Right ventricle myocardium superior (tissue), 1 donor: ENCODE results near the gene DMRT1. TPM values are rescaled to one million over a fixed set of nuclear protein-coding genes. Genes with fewer than 3 reads are reported as not detected.

Source experiments
- ATAC-seq: fragments of 200-7000 bp; cut with Tn5 transposase; one replicate; pipeline ENCODE4 v1.9.1; 2020; ENCODE audit warnings: mild to moderate bottlenecking; ENCODE audit not compliant: poor library complexity
- DNase-seq: peaks from one replicate; pipeline ENCODE4 v3.0.0-alpha.2; 2020
- intact Hi-C: fragments of 100-400 bp; cut with DNase I; formaldehyde crosslinking; loops from one replicate; pipeline ENCODE4 v1.11.2; 2022
- long read RNA-seq: library from polyadenylated mRNA; unstranded; transcript quantifications from one replicate; pipeline ENCODE4 v2.0.0, GENCODE V29; 2021
- total RNA-seq: library from RNA; stranded (reverse); fragmentation: NEBNext Ultra II Directional; extraction: Animal tissue kit (Norgen Biotek cat#: 25700); gene quantifications from one replicate; pipeline ENCODE4 v1.2.1, GENCODE V29; 2021
- donor health status: DM: no; HTN: yes; CAD: no; lungs with severe emphysema.

DMRT1 gene
- not detected for total RNA-seq
- long read RNA-seq: 0 reads

DNA sequence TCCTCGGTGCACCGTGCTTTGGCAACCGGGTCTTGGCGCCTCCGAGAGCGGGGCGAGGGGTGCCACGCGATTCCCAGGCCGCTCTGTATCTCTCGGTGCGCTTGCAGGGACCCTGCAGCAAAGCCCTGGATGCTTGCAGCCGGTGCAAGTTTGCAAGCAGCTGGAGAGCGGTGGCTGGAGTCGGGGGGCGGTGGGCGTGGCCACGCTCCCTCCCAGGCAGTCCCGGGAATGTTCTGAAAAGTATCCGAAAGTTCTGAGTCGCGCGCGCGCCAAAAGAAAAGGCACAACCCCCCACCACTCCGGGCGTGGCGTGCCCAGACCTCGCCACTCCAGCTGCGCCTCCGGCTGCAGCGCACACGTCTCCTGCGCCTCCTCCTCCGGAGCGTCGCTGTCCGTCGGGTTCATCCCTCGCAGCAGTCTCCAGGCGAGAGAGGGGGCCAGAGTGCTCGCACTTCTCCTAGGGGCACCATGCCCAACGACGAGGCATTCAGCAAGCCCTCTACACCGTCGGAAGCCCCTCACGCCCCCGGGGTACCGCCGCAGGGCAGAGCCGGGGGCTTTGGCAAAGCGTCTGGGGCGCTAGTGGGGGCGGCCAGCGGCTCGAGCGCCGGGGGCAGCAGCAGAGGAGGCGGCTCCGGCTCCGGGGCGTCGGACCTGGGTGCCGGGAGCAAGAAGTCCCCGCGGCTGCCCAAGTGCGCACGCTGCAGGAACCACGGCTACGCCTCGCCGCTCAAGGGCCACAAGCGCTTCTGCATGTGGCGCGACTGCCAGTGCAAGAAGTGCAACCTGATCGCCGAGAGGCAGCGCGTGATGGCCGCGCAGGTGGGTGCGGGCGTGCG is at the start of gene DMRT1:
TSS of gene DMRT1 (plus strand) at position 327 of the 839 bp plus-strand sequence. CDS start at position 469, 142 bp downstream.
- DNase-seq (no peak), ATAC-seq (no peak)
- intact Hi-C loops: no loop called here

DNA sequence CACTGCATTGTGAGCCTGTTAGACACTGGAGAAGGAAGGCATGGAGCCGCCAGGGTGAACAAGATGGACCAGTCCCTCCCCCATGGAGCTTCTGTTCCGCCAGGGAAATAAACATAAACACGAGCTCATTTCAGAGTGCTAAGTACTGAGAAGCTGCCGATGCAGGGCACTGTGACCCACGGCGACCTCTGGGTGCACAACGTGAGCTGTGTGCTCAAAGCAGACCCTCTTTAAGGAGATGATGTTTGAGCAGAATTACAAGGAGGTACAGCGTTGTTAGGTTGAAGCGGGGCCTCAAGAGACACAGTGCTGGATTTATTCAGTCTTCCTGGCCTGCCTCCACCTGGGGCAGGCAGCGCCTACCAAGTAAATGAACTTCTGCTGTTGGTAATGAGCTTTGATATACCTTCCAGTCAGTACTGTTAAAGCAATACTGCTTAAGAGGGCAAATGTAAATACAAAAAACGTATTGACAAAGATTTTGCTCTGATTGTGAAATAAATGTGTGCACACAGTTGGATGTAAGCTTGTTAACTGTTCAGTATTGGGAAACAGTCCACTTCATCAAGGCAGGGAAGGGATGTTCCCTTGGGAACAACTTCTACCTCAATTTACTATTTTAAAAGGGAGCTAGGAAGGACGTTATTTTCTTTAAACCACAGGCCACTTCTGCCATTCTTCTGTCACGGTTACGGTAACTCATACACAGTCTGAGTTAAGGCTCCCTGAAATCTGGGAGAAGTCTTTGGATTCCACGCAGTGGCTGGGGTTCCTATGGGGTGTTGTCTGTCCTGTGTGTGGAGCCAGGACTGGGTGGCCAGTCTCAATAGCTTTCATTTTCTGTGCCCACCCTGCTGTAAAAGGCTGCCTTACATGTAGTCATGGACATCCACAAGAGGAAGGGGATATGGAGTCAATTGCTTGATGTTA is 48.9 kb upstream of the DMRT1 start:
- ATAC-seq (no peak), DNase-seq (no peak)
- intact Hi-C loops: no loop called here

DNA sequence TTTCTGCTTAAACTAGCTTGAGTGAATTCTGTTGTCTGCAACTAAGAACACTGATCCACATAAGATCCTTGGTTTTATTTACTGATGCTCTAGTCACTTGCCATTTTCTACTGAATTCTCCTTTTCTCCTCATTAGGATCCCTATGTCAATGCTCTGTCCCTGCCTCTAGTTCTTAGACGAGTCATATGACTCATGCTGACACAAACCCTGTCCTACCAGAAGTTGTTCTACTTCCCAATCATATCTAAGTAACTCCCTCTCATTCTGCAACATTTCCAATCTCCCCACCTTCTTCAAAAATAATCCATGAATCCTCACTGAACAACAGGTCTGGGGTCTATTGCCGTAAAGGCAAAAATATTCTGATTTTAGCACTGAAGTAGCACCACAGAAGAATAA is 47.1 kb upstream of the DMRT1 start:
- intact Hi-C loops: no loop called here
- ATAC-seq: no peak
- DNase-seq: no peak

DNA sequence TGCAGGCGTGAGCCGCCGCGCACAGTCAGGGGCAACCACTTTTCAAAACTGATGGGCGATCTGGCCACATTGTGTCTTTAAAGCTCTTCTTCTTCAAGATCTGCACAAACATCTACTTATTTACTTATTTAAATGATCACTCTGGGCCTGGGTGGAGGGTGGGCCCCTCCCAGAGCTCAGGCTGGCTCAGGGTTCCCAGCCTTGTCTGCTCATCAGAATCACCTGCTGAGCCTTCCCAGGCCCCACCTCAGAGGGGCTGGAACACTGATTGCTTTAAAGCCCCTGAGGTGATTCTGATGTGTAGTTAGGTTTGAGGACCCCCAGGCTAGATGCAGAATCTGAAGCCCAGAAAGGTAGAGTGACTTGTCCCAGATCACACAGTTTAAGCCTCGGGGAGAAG is 45.6 kb upstream of the DMRT1 start:
- intact Hi-C loops: no loop called here
- DNase-seq (no peak), ATAC-seq (no peak)

DNA sequence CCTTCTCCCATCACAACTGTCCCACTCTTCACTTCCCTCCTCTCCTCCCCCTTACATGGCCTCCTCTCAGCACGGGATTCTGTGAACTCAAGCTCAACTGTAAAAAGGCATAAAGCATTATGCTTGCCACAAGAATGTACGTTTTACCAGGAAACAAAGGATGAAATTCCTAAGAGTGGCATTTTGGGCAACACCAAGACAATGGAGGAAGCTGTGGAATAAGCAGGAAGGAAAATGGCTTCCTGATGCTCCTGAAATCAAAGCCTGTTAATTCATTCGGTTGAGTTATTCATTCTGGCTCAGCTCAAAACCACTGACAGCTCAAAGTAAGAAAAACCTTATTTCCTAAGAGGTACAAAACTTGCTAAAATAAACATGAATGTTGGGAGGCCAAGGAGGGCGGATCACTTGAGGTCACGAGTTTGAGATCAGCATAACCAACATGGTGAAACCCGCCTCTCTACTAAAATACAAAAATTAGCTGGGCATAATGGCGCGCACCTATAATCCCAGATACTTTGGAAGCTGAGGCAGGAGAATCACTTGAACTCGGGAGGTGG is 40.8 kb upstream of the DMRT1 start:
- ATAC-seq (no peak), DNase-seq (no peak)
- intact Hi-C loops: loop anchor here (10.0 kb wide), 1 partner anchor 416 kb away; no protein-coding TSS in a partner anchor

DNA sequence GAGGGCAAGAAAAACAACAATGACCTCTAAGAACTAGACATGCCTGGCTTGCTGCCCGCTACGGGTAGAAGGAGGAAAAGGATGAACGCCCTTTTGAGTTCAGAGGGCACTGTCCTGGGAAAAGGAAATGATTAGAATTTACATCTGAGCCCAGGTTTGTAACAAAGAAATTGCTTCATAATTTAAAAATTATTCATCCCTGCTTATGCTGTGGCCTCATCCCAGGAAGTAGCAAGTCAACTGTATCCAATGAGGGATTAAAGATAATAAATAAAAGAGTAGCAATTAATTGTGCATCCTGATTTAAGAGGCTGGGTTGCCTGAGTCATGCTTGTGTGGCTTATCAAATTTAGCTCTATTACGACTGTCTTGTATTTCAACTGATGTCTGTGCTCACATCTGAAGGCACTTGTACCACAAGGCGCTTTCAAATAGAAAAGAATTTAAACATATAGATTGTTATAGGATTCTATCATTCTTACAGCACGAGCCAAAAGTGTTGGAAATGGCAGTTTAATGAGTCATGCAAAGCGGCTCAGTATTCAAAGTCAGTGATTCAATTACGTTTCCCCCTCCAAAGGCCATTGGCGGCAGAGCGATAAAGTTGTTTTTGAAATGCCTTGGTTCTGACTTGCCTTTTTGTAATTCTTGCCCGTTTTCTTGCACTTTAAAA is 40.0 kb upstream of the DMRT1 start:
- intact Hi-C loops: loop anchor here (10.0 kb wide), 1 partner anchor 417 kb away; no protein-coding TSS in a partner anchor
- DNase-seq: no peak
- ATAC-seq: no peak

DNA sequence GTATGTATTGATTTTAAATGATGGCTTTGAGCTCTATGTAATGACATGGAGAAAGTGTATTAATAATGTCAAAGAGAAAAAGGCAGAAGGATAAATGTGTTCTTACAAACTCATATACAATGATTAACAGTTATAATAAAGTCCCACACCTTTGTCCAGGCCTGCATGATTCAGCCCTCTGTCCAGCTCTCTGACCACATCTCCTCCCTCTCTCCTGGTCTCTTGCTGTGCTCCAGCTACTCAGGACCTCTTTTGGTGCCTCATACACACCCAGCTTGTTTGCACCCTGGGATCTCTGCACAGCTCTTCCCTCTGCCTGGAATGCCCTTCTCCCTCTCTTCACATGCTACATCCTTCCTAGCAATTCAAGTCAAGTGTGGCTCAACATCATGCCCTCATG is 37.5 kb upstream of the DMRT1 start:
- ATAC-seq (no peak), DNase-seq (no peak)
- intact Hi-C loops: loop anchor here (10.0 kb wide), 1 partner anchor 419 kb away; no protein-coding TSS in a partner anchor

DNA sequence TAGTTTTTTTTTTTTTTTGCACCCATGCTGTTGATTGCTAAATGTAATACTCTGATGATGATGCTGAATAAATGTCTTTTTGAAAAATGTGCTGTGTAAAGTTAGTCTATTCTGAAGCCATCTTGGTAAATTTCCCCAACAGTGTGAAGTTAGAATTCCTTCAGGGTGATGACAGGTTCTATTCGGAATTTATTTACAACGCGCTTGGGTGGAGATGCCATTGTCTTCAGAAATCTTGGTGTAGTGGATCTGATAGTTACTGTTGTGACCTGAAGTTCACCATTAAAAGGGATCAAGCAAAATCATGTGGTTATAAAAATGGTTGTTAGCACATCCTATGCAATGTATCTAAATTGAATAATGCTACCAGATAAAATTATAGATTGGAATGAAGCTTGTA is 36.3 kb upstream of the DMRT1 start:
- intact Hi-C loops: loop anchor here (10.0 kb wide), 1 partner anchor 420 kb away; no protein-coding TSS in a partner anchor
- no peak for DNase-seq
- no peak for ATAC-seq

DNA sequence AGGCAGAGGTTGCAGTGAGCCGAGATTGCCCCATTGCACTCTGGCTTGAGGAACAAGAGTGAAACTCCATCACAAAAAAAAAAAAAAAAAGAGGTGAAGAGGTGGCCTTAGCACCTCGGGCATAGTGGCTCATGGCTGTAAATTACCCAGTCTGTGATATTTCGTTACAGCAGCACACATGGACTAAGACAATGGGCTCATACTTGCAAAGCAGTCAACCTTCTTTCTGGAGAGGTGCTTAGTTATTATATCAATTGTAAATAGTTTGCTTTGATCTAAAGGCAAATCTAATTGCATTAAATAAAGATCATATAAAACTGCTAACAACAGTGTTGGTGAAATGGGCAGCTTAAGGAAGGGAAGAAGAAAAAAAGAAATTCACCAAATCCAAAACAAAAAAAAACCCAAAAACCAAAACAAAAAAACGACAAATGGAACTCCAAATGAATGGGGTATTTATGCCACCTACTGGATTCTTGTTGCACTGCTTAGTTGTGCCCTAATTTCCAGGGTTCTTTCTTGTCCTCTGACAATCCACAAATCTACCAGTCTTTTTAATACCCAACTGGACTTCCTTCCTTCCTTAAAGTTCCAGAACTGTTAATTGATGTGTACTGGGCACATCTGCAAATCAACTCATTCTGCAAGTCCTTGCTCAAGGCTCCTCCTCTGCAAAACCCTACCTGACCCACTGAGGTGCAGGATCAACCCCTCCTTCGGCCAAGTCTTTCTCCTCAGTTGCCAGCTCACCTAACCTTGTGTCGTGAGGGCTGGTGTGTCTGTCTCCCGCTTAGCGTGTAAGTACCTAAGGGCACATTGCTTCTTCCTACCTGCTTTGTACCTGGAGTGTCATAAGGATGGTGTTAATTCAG is 35.0 kb upstream of the DMRT1 start:
- DNase-seq (no peak), ATAC-seq (peak; percentile 38)
- intact Hi-C loops: loop anchor here (10.0 kb wide), 1 partner anchor 422 kb away; no protein-coding TSS in a partner anchor

DNA sequence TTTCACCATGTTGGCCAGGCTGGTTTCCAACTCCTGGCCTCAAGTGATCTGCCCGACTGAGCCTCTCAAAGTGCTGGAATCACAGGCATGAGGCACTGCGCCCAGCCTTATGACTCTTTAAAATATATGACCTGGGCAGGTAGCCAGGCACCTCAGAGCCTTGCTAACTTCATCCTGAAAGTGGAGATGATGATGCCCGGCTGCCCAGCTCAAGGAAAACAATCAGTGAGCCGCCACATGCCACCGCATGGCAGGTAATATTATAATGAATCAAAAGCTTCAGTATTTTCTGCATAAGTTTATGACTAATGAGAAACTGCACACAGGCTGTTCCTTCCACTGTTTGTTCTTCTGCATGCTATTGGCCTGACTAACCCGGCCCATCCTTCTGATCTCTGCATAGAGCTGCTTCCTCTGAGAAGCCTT is 30.4 kb upstream of the DMRT1 start:
- DNase-seq (peak; percentile 52), ATAC-seq (peak; percentile 73)
- intact Hi-C loops: no loop called here

DNA sequence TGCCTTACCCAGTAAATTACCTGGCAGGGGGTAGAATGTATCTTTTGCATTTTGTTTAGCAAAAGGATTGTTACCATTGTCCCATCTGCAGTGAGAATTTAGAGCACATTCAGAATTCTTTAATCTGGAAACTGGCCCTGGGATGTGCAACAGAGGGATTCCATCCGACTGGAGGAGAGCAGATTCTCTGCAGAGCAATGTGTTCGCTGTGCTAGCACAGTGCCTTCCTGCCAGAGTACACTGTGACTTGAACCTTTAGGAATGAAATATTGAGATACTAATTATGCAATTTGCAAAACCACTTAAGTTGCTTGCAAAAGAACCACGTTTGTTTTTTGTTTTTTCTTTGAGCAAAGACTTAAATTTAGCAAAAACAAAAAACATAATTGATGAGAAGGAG is 22.5 kb upstream of the DMRT1 start:
- ATAC-seq (peak; percentile 57), DNase-seq (no peak)

DNA sequence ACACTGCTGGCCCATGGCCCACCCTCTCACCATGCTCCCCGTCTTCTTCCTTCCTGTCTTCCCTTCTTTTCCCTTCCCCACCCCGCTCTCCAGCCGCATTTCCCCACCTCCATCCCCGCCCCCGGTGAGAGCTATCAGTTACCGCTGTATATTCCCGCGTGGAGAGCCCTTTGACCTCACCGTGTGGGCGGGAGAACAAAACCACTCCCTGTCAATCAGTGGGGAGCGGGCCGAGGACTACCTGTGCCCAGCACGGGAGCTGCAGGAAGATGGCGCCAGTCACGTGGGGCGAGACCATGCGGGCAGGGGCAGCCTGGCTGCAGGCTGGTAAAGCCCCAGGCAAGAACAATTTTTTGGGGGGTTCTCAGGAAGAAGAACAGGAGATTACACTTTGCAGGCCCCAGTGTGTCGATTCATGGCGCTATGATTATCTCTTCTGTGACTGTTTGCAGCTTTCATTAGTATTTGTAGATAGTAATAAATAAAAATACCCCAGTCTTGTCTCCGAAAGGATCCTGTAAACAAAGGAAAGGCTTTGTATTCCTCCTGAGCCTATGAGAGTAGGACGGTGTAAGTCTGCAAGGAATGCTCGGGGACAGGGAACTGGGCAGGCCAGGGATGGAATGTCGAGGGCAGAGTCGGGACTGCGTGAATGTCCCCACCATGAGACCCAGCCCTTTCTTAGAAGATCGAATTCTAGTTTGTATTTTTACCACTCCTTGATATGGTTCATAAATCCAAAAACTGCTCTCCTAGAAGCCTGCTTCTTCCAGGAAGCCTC is 14.8 kb upstream of the DMRT1 start:
- no peak for DNase-seq
- intact Hi-C loops: no loop called here

More for the DNA sequence above, 22.5 kb upstream of the DMRT1 start:
- intact Hi-C loops: no loop called here

DNA sequence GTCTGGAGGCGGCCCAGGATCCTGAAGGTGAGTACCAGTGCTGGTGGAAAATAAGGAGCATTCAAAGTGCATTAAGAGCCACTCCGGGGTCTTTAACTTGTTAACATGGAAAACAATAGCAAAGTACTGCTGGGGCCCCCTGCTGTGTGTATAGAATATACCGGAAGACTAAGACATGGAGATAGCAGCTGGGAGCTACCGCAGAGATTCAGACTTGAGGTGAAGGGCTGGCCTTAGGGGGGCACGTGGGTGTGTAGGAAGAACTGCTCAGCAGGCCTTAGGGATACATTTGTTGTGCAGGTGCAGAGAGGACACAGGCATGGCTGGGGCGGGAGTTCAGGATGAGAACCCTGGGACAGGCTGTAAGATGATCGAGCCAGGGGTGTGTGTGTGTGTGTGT is 1.2 kb upstream of the DMRT1 start:
- DNase-seq (no peak), ATAC-seq (no peak)
- intact Hi-C loops: no loop called here

More for the DNA sequence above, 14.8 kb upstream of the DMRT1 start:
- no peak for ATAC-seq

DNA sequence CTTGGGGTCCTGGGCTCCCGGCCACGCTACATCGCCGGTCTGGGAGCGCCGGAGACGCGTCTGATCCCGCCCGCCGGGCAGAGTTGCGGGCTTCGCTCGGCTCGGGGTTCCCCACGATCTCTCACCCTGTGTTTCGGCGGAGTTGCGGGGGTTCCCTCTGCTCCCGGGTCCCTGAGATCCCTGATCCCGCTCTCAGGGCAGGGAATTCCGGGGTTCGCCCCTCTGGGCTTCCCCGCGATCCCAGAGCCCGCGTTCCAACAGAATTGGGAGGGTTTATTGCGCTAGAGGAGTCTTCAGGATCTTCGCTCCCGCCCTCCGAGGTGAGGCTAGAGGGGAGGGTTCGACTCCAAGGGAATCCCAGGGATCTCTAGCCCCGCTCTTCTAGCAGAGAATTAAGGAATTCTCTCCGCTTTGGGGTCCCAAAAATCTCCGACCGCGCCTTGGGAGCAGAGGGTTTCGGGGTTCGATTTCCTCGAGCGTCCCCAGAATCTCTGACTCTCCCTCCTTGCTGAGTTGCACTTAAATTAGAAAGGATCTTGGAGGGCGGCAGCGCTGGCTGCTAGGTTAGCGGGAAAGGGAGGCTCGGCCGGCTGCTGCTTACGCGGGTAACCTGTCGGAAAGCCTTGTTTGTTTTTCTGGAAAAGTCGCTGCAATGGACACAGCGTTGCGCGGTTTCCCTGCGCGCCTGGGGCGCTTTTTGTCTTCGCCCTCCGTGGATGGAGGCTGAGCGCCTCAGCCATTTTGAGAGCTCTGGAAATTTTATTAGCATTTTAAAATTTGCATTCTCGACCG is 1.3 kb downstream of the DMRT1 start:
- ATAC-seq (no peak), DNase-seq (no peak)
- intact Hi-C loops: no loop called here

DNA sequence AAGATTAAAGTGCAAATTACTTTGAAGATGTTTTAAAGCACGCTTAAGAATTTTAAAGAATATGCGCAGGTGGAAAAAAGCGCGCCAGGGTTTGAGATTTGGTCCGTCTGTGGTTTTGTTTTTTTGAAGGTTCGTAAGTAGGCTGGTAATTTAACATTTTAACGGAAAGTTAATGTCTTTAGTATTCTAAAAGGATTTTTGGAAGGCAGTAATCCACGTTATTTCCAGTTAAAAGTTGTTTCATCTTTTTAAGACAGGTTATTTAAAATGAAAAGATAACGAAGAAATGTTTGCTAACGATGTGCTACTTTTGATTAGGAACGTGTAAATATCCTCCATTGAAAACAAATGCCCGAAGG is 1.9 kb downstream of the DMRT1 start:
- intact Hi-C loops: no loop called here
- no peak for ATAC-seq
- DNase-seq: no peak

DNA sequence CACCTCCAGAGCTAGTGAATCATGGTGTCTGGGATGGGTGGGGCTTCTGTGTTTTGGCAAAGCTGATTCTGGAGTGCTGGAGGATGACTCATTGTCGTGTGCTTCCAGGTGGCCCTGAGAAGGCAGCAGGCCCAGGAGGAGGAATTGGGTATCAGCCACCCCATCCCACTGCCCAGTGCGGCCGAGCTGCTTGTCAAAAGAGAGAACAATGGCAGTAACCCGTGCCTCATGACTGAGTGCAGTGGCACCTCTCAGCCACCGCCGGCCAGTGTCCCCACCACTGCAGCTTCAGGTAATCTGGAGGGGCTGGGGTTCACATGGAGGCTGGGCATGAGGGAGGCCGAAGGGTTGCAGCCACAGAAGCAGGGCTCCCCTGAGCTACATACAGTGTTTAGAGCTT is 5.4 kb downstream of the DMRT1 start:
- intact Hi-C loops: no loop called here
- ATAC-seq: no peak

More for the DNA sequence above, 5.4 kb downstream of the DMRT1 start:
- DNase-seq: no peak
